PFSK-1 (cell line): ENCODE data around the gene GLYATL1.

Source experiments
- FOXP2 ChIP-seq: optimal IDR thresholded peaks from 2 replicates; pipeline ENCODE3; 2011; ENCODE audit warnings: borderline replicate concordance, control low read depth, inconsistent platforms; ENCODE audit not compliant: insufficient read depth; ENCODE audit errors: extremely low read length, extremely low read depth
- POLR2AphosphoS5 ChIP-seq: IDR thresholded peaks from 2 replicates; pipeline ENCODE4 v1.6.1; 2012; ENCODE audit warnings: low read depth, mild to moderate bottlenecking, control low read depth, low read length, moderate library complexity
- REST ChIP-seq, 2 experiments: IDR thresholded peaks; 2 replicates each; pipeline versions ENCODE4 v1.6.1 to v1.8.0; 2011 to 2012; ENCODE audit warnings: low read depth in 2 of 2, low read length in 2 of 2, control low read depth in 1 of 2, inconsistent platforms in 1 of 2, mild to moderate bottlenecking in 1 of 2, moderate library complexity in 1 of 2; ENCODE audit not compliant: insufficient read depth in 1 of 2
- SIN3A ChIP-seq: IDR thresholded peaks from 2 replicates; pipeline ENCODE4 v1.6.1; 2012; ENCODE audit warnings: mild to moderate bottlenecking, low read length, moderate library complexity, borderline replicate concordance; ENCODE audit not compliant: insufficient read depth
- TAF1 ChIP-seq: IDR thresholded peaks from 2 replicates; pipeline ENCODE4 v1.6.1; 2012; ENCODE audit warnings: low read length, control low read depth, borderline replicate concordance; ENCODE audit not compliant: insufficient read depth

Gene GLYATL1

GRCh38 chr11:59000003-59000402 lies 60.7 kb downstream of the GLYATL1 start:
- TF ChIP-seq POLR2AphosphoS5 (no peak), TAF1 (no peak), REST (IDR thresholded peaks at IDR 0.05; ENCODE audit: insufficient read depth in 1 of 2, low read depth in 2 of 2, low read length in 2 of 2) (no peak), SIN3A (no peak), FOXP2 (no peak)
